Upper lobe of right lung (tissue), 1 donor: ENCODE results near the gene TSPEAR. TPM values are rescaled to one million over a fixed set of nuclear protein-coding genes. Genes with fewer than 3 reads are reported as not detected.

Experiments
- ATAC-seq: fragments of 200-7000 bp; cut with Tn5 transposase; one replicate; pipeline ENCODE4 v1.9.1; 2020; ENCODE audit warnings: mild to moderate bottlenecking, moderate library complexity
- DNase-seq: peaks from one replicate; pipeline ENCODE4 v3.0.0-alpha.2; 2020
- H3K27ac ChIP-seq: fragments of 200-600 bp; one replicate; pipeline ENCODE4 v1.8.0; 2022
- H3K27me3 ChIP-seq: fragments of 200-600 bp; one replicate; pipeline ENCODE4 v1.8.0; 2022; ENCODE audit warnings: mild to moderate bottlenecking
- H3K36me3 ChIP-seq: fragments of 200-600 bp; one replicate; pipeline ENCODE4 v1.8.0; 2022
- H3K4me1 ChIP-seq: fragments of 200-600 bp; one replicate; pipeline ENCODE4 v1.8.0; 2022
- H3K4me3 ChIP-seq: fragments of 200-600 bp; one replicate; pipeline ENCODE4 v1.8.0; 2022; ENCODE audit warnings: mild to moderate bottlenecking
- H3K9me3 ChIP-seq: fragments of 200-600 bp; one replicate; pipeline ENCODE4 v1.8.0; 2022
- intact Hi-C: fragments of 100-400 bp; cut with DNase I; formaldehyde crosslinking; loops from one replicate; pipeline ENCODE4 v1.11.0; 2022
- total RNA-seq: library from RNA; stranded (reverse); fragmentation: NEBNext Ultra II Directional; extraction: Animal tissue kit (Norgen Biotek cat#: 25700); gene quantifications from one replicate; pipeline ENCODE4 v1.2.1, GENCODE V29; 2021
- TF ChIP-seq, protein P1 (sequence below): fragments of 200-600 bp; IDR thresholded peaks from one replicate; pipeline ENCODE4 v1.8.0; 2022; ENCODE audit warnings: antibody characterized with exemption
- donor health status: DM: no; HTN: yes; CAD: no; lungs with severe emphysema.

The TSPEAR gene
- total RNA-seq, 1 donor from 2014 or later, result 0.23 TPM

DNA sequence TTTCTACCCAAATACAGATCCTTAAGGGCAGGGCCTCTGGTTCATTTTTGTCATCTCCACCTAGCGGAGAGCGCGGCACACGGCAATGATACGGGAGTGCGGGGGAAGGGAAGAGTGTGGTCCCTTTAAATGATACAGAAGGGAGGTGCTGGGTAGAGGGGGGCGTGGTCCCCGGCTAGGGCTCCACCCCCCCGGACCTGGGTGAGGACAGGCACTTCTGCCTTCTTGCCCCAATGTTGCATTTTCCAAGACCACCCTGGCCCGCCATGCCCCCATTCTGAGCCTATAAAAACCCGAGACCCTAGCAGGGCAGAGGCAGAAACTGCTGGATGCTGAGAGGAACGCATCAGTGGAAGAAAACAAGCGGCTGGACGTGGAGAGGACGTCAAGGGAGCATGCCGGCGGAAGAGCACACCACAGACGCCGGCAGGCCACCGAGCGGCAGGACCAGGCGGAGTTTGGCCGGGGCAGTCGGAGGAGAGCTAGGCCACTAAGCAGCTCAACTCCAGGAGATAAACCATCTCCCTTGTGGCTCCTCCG lies 226.0 kb downstream of the TSPEAR start:
- Histone ChIP-seq H3K9me3 (no peaks in the 10 kb centered on the region), H3K36me3 (no peaks in the 10 kb centered on the region), H3K4me1 (no peaks in the 10 kb centered on the region), H3K4me3 (peak overlapping the region; percentile 25), H3K27ac (no peak overlapping the region), H3K27me3 (no peaks in the 10 kb centered on the region)
- ATAC-seq, result peak; percentile 85
- intact Hi-C loops, result no loop called here
- TF ChIP-seq, protein P1, sequence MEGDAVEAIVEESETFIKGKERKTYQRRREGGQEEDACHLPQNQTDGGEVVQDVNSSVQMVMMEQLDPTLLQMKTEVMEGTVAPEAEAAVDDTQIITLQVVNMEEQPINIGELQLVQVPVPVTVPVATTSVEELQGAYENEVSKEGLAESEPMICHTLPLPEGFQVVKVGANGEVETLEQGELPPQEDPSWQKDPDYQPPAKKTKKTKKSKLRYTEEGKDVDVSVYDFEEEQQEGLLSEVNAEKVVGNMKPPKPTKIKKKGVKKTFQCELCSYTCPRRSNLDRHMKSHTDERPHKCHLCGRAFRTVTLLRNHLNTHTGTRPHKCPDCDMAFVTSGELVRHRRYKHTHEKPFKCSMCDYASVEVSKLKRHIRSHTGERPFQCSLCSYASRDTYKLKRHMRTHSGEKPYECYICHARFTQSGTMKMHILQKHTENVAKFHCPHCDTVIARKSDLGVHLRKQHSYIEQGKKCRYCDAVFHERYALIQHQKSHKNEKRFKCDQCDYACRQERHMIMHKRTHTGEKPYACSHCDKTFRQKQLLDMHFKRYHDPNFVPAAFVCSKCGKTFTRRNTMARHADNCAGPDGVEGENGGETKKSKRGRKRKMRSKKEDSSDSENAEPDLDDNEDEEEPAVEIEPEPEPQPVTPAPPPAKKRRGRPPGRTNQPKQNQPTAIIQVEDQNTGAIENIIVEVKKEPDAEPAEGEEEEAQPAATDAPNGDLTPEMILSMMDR, result no peak
- DNase-seq, result no peak

DNA sequence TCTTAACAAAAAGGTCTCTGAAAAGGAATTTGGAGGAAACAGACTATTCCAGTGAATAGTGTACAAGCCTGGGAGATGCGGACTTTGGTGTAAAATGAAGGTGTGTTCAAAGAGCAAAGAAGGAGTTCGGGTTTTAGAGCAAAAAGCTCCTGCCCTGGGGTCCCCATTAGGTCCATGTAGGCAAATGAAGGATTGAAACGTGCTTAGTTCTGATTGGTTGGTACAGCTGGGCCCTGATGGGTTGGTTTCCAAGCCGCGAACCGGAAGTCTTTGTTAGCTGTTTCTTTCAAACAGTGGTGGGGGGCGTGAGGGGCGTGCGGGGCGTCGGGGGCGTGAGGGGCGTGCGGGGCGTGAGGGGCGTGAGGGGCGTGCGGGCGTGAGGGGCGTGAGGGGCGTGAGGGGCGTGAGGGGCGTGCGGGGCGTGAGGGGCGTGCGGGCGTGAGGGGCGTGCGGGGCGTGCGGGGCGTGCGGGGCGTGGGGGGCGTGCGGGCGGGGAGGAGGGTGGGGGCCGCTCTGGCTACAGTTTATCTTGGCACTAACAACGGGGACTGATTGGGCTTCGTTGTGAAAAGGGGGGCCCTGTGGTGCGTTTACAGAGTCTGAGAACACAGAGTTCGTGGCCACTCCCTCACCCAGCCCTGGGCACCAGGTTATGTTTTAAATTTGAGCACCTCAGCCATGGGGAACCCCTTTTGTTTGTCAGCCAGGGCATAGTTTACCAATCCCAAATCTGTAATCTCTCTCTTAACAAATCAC lies 226.7 kb downstream of the TSPEAR start:
- no peak for ATAC-seq
- Histone ChIP-seq H3K36me3 (no peaks in the 10 kb centered on the region), H3K27me3 (no peaks in the 10 kb centered on the region), H3K27ac (no peak overlapping the region), H3K9me3 (no peaks in the 10 kb centered on the region), H3K4me3 (no peak overlapping the region), H3K4me1 (no peaks in the 10 kb centered on the region)
- intact Hi-C loops, result no loop called here
- TF ChIP-seq, protein P1, result no peak
- DNase-seq, result no peak

DNA sequence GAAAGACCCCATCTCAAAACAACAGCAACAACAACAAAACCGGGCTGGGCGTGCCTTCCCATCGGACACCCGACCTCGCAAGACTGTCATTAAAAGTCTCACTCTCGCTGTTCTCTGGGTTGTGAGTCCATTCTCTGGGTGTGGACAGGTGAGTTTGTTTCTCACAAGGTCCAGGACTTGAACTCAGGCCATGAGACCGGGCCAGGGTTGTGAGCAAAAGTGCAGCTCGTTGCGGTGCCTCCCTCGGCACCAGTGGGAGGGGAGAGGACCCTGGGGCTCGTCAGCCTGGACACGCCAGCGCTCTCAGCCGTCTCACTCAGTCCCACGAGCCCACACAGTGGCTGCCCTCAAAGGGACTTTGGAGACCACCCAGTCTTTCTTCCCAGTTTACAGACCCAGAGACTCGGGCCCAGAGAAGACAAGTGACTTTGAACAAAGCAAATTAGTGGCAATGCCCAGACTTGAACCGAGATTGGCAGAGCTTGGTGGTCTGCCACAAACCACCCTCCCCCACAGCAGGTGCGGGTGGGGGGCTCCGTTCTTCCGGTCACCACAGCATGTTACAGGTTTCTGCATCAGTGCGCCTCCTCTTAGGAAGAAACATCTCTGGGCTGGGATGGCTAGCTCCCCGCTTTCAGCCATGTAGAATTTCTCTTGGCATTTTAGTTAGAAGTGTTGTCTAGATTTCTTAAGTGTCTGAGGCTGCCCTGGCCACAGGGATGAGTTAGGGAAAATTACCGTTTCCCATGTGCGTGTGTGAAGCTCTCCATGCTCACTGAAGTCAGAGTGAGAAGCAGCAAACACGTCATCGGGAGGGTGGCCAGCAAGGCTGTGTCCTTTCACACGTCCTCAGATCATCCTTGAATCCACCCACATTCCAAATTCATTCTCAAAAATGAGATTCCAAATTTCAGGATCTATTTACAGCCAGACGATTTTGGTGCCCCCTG lies 227.8 kb downstream of the TSPEAR start:
- intact Hi-C loops, result no loop called here
- no peaks in the 10 kb centered on the region for H3K9me3 ChIP-seq
- H3K27me3 ChIP-seq, result no peaks in the 10 kb centered on the region
- no peaks in the 10 kb centered on the region for H3K4me1 ChIP-seq
- TF ChIP-seq, protein P1, result no peak
- no peaks in the 10 kb centered on the region for H3K36me3 ChIP-seq
- no peak overlapping the region for H3K27ac ChIP-seq
- ATAC-seq (no peak), DNase-seq (no peak)
- H3K4me3 ChIP-seq, result no peak overlapping the region

DNA sequence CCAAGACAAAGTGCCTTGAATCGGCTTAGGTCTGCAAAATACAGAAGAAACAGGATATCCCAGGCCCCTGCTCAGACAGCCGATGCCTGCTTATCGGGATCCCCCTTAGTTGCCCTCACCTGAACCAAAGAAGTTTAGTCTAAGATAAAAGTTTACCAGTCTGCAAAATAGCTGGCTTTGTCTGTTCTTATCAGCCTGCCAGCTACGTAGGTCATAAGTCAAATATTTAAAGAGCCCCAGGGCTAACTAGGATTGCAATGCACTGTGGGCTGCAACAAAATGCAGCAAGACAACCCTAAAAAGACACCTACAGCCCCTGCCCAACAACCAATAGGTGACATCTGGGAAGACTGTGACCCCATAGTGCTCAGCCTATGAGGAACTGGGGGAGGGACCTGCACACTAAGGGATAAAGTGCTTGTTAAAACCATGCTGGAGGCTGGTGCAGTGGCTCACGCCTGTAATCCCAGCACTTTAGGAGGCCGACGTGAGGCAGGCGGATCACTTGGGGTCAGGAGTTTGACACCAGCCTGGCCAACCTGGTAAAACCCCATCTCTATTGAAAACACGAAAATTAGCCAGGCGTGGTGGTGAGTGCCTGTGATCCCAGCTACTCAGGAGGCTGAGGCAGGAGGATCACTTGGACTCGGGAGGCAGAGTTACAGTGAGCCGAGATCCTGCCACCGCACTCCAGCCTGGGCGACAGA lies 228.6 kb downstream of the TSPEAR start:
- Histone ChIP-seq H3K27me3 (no peaks in the 10 kb centered on the region), H3K4me1 (no peaks in the 10 kb centered on the region), H3K9me3 (no peaks in the 10 kb centered on the region), H3K36me3 (no peaks in the 10 kb centered on the region), H3K27ac (no peak overlapping the region), H3K4me3 (no peak overlapping the region)
- ATAC-seq (no peak), DNase-seq (no peak)
- TF ChIP-seq, protein P1, result no peak
- intact Hi-C loops, result no loop called here
